Thymus (tissue), 11 donors: ENCODE data around the gene WFDC6. TPM values are rescaled to one million over a fixed set of nuclear protein-coding genes. Genes with fewer than 3 reads are reported as not detected.
"Not testable (repeated sequence)": the region's sequence is repeated elsewhere in the genome, so short reads cannot be mapped to it uniquely, and the experiment has no call there.

Experiments used
- DNase-seq, 9 donors: peaks; one replicate each; pipeline ENCODE4 v3.0.0-alpha.2; 2013; ENCODE audit warnings: low spot score in 9 of 9, low read depth in 6 of 9, missing footprints in 1 of 9
- H3K27ac ChIP-seq, 2 donors: one replicate each; pipeline ENCODE4 v1.5.1; 2013; ENCODE audit warnings: control low read depth in 1 of 2, low read depth in 1 of 2, low read length in 1 of 2, mild to moderate bottlenecking in 1 of 2, moderate library complexity in 1 of 2
- H3K27me3 ChIP-seq, 2 donors: one replicate each; pipeline ENCODE4 v1.5.1; 2013; ENCODE audit warnings: low read length in 1 of 2; ENCODE audit not compliant: control insufficient read depth in 2 of 2, insufficient read depth in 1 of 2
- H3K36me3 ChIP-seq, 2 donors: one replicate each; pipeline ENCODE4 v1.5.1; 2013; ENCODE audit warnings: low read length in 1 of 2, mild to moderate bottlenecking in 1 of 2, moderate library complexity in 1 of 2; ENCODE audit not compliant: control insufficient read depth in 2 of 2, insufficient read depth in 2 of 2
- H3K4me1 ChIP-seq, 2 donors: one replicate each; pipeline ENCODE4 v1.5.1; 2013; ENCODE audit warnings: low read length in 2 of 2; ENCODE audit not compliant: control insufficient read depth in 2 of 2, insufficient read depth in 2 of 2
- H3K4me3 ChIP-seq, 2 donors: one replicate each; pipeline ENCODE4 v1.5.1; 2013; ENCODE audit warnings: low read length in 2 of 2, control low read depth in 1 of 2, mild to moderate bottlenecking in 1 of 2
- H3K9me3 ChIP-seq, 2 donors: one replicate each; pipeline ENCODE4 v1.5.1; 2013; ENCODE audit warnings: low read length in 1 of 2, mild to moderate bottlenecking in 1 of 2; ENCODE audit not compliant: control insufficient read depth in 2 of 2, insufficient read depth in 1 of 2
- WGBS: extraction: QIAGEN DNeasy Blood & Tissue Kit; methylation state at CpG from one replicate; pipeline ENCODE4 v1.1.7; 2013; 5-methylcytosine and 5-hydroxymethylcytosine counted together
- polyA plus RNA-seq: library from polyadenylated mRNA; stranded (reverse); fragments of 200-250 nt; gene quantifications from one replicate; pipeline ENCODE4 v1.2.3, GENCODE V29; 2013
- total RNA-seq: library from RNA; stranded (reverse); fragments of 120-200 nt; gene quantifications from one replicate; pipeline ENCODE4 v1.2.4, GENCODE V29; 2013
- donor health status: healthy.

WFDC6 gene
- total and polyA plus RNA-seq, 2 donors, result 0.27 TPM; not detected in 1

DNA sequence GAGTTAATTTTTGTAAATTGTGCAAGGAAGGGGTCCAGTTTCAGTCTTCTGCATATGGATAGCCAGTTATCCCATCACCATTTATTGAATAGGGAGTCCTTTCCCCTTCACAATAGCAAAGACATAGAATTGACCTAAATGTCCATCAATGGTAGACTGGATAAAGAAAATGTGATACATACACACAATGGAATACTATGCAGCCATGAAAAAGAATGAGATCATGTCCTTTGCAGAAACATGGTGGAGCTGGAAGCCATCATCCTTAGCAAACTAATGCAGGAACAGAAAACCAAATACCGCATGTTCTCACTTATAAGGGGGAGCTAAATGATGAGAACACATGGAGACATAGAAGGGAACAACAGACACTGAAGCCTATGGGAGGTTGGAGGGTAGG lies 30.4 kb upstream of the WFDC6 start:
- not testable (repeated sequence) for H3K27ac ChIP-seq, H3K36me3 ChIP-seq, H3K4me1 ChIP-seq, DNase-seq, H3K4me3 ChIP-seq, H3K27me3 ChIP-seq, H3K9me3 ChIP-seq
- 95% methylated on average over 1 of the region's 1 CpG for WGBS

DNA sequence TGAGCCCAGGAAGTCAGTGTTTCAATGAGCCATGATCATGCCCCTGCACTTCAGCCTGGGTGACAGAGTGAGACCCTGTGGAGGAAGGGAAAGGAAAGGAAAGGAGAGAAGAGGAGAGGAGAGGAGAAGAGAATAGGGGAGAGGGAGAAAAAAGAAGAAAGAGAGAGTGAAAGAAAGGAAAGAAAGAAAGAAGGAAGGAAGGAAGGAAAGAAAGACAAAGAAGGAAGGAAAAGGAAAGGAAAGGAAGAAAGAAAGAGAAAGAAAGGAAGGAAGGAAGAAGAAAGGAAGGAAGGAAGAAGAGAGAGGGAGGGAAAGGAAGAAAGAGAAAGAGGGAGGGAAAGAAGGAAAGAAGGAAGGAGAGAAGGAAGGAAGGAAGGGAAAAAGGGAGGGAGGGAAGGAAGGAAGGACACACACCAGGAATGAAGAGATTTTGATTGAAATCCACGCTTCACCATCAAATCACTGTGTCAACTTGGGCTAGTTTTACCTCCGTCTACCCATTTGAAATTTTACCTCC lies 25.5 kb upstream of the WFDC6 start:
- no peak for DNase-seq
- Histone ChIP-seq H3K4me1 (no peaks in the 10 kb centered on the region), H3K36me3 (no peaks in the 10 kb centered on the region), H3K9me3 (no peaks in the 10 kb centered on the region), H3K27ac (no peak overlapping the region), H3K4me3 (no peak overlapping the region), H3K27me3 (no peaks in the 10 kb centered on the region)
- 95% methylated on average over 2 of the region's 2 CpGs for WGBS

DNA sequence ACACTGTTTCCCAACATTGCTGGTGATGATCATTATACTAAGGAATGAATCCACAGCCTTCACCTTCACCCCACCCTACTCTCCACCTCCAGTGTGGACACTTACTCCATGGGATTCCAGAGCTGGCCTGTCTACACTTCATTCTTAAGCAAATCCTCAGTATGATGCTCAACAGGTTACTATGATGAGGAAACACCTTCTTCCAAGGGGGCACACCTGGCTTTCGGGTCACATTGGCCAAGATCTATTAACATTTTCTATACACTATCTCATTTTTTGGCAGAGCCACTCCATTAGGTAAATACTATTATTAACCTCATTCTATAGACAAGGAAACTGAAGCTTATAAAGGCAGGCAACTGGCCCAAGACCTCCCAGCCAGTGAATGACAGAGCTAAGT lies 15.9 kb upstream of the WFDC6 start:
- no peaks in the 10 kb centered on the region for H3K36me3 ChIP-seq
- no peak for DNase-seq
- H3K4me1 ChIP-seq, result no peaks in the 10 kb centered on the region
- H3K27ac ChIP-seq, result no peak overlapping the region
- H3K9me3 ChIP-seq, result no peaks in the 10 kb centered on the region
- WGBS, result 95% methylated on average over 1 of the region's 1 CpG
- H3K27me3 ChIP-seq, result no peaks in the 10 kb centered on the region
- H3K4me3 ChIP-seq, result no peak overlapping the region

DNA sequence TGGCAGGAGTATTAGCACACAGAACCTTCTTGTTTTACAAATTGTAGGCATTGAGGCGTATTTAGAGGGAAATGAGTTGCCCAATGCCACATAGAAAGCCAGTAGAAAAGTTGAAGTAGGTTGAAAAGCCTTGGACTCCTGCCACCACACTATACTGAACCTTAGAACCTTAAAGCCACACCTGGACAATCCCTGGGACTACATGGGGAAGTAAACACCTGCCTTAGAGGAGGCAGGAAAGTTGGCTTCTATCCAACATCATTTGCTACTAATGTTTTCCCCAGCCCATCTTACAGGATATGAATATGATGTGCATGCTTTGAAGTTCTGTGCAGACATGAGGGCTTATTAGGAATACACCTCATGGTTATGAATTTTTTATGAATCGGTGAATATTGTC lies 13.2 kb upstream of the WFDC6 start:
- WGBS, result 91% methylated on average over 2 of the region's 2 CpGs
- no peaks in the 10 kb centered on the region for H3K36me3 ChIP-seq
- H3K4me3 ChIP-seq, result no peak overlapping the region
- no peak for DNase-seq
- no peaks in the 10 kb centered on the region for H3K4me1 ChIP-seq
- H3K9me3 ChIP-seq, result no peaks in the 10 kb centered on the region
- H3K27me3 ChIP-seq, result no peaks in the 10 kb centered on the region
- H3K27ac ChIP-seq, result no peak overlapping the region

DNA sequence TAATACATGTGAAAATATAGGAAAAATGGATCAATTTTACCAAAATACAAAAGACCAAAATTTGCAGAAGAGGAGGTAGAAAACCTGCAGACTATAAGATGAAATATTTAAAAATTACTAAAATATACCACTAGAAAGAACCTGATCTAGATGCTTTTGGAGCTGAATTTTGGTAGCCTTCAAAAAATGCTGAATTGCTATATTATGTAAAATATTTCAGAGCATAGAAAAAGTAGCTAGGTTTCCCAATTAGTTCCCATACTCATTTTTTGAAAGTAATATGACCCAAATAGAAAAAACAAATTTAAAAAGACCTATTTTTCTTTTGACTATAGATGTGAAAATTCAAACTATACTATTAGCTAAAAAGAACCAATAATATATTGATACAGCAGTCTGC lies 11.5 kb upstream of the WFDC6 start:
- no peak for DNase-seq
- Histone ChIP-seq H3K27me3 (peaks cover 0 to 2% of the 10 kb centered on the region in 2 donors), H3K27ac (no peak overlapping the region), H3K4me1 (no peaks in the 10 kb centered on the region), H3K36me3 (no peaks in the 10 kb centered on the region), H3K9me3 (no peaks in the 10 kb centered on the region), H3K4me3 (no peak overlapping the region)

DNA sequence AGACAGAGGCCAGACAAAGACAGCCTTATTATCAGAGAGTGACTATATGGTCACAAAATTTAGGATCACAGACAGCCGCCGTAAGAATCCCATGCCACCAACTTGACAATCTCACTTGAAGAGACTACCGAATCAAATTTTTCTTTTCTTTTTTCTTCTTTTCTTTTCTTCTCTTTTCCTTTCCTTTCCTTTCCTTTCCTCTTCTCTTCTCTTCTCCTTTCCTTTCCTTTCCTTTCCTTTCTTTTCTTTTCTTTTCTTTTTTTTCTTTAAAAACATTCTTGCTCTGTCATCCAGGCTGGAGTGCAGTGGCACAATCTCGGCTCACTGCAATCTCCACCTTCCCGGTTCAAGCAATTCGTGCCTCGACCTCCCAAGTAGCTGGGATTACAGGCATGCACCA lies 9.1 kb upstream of the WFDC6 start:
- no peak overlapping the region for H3K27ac ChIP-seq
- H3K27me3 ChIP-seq, result peaks cover 0 to 2% of the 10 kb centered on the region in 2 donors
- DNase-seq, result no peak
- no peaks in the 10 kb centered on the region for H3K4me1 ChIP-seq
- H3K4me3 ChIP-seq, result no peak overlapping the region
- 85% methylated on average over 7 of the region's 7 CpGs for WGBS
- H3K9me3 ChIP-seq, result no peaks in the 10 kb centered on the region
- no peaks in the 10 kb centered on the region for H3K36me3 ChIP-seq

DNA sequence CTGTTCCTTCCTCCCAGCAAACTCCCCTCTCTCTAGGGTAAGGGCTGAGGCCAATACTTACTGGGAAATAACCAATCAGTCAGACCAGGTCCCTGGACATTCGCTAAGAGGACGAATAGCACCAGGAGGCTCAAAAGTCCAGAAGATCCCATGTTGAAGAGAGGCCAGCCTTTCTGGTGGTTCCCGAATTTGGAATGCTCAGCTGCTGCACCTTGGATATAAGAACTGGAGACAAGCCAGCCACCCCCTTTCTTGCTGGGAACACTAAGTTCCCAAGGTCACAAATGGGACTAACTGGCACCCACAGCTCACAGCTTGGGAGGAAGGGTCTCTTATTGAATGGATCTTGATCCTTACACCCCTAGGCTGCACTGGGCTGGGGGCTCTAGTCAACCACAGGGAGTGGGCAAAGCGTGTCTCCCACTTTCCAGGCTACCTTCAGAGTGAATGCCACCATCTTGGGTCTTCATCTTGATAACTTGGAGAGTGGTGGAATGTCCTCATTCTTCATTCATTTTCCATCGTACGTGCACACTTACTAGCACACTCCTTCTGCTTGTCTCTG lies 8.0 kb upstream of the WFDC6 start, which contains the start of gene EPPIN:
TSS of gene EPPIN (minus strand) at position 196 of the 565 bp plus-strand sequence. CDS start at position 152, 44 bp downstream.
- Histone ChIP-seq H3K27me3 (peaks cover 0 to 2% of the 10 kb centered on the region in 2 donors), H3K27ac (no peak within 1 kb of the TSS)
- WGBS, result 91% methylated on average over 6 of the region's 6 CpGs

DNA sequence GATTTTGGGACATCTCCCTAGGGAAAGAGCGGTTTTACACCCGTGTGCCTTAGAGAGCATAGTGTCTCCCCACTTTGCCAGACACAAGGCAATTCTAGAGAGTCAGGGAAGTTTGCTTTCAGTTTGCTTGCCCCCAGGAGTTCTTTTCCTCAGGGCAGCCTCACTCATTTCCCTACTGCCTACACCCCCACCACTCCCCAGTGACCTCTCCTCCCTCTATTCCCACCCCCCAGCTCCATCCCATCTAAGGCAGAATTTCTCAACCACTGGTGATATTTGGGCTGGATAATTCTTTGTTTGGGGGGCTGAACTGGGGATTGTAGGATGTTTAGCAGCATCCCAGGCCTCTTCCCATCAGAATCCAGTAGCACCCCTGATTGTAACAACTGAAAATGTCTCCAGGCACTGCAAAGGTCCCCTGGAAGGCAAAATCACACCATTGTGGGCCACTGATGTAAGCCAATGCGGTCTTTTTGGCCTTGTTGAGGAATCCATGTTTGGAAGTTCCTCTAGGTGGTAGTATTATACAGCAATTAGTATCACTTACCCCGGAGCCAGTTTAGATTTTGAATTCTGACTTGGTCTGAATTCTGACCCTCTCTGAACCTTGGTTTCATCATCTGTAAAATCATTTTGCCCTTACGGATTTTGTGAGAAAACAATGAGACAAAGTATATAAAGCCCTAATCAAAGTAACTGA lies 6.6 kb upstream of the WFDC6 start:
- 26% methylated on average over 5 of the region's 5 CpGs for WGBS
- Histone ChIP-seq H3K36me3 (no peaks in the 10 kb centered on the region), H3K4me3 (no peak overlapping the region), H3K4me1 (no peaks in the 10 kb centered on the region), H3K27me3 (peaks cover 0 to 2% of the 10 kb centered on the region in 2 donors), H3K27ac (no peak overlapping the region), H3K9me3 (no peaks in the 10 kb centered on the region)
- no peak for DNase-seq

More for the DNA sequence above, 8.0 kb upstream of the WFDC6 start, which contains the start of gene EPPIN:
- Histone ChIP-seq H3K36me3 (no peaks in the 10 kb centered on the region), H3K4me3 (no peak within 1 kb of the TSS), H3K9me3 (no peaks in the 10 kb centered on the region), H3K4me1 (no peaks in the 10 kb centered on the region)
- no peak for DNase-seq

DNA sequence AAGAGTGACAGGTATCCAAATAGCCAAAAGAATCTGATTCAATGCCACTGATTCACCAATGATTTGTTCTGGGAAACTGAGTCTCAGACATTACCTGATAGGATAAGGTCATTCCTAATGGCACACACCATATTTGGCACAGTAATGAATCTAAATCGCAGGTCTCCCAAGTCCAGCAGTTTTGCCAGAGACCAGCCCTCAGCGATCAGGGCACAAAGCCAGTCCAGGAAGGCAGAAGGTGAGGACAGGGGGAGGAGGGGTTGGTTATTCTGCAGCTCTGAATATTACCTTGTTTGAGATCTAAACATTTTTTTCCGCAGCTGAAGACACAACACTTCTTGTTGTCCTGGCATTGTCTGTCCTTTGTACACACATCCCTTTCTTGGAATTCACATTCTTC lies 6.1 kb upstream of the WFDC6 start:
- DNase-seq, result no peak
- no peak overlapping the region for H3K27ac ChIP-seq
- no peaks in the 10 kb centered on the region for H3K4me1 ChIP-seq
- H3K27me3 ChIP-seq, result peaks cover 0 to 2% of the 10 kb centered on the region in 2 donors
- no peaks in the 10 kb centered on the region for H3K36me3 ChIP-seq
- no peak overlapping the region for H3K4me3 ChIP-seq
- no peaks in the 10 kb centered on the region for H3K9me3 ChIP-seq
- 87% methylated on average over 3 of the region's 3 CpGs for WGBS
